HL-60 (cell line): ENCODE results near the gene ZNF827.

Source experiments
- DNase-seq, 2 experiments: peaks; one replicate each; pipeline ENCODE4 v3.0.0-alpha.2; 2010 to 2020; ENCODE audit warnings: low read depth in 1 of 2, low spot score in 1 of 2
- H3K27ac ChIP-seq: fragments of 250-450 bp; sonication (Bioruptor Pico); replicated peaks from 2 replicates; pipeline ENCODE4 v1.5.1; 2020; ENCODE audit warnings: mild to moderate bottlenecking, moderate library complexity
- H3K27me3 ChIP-seq: fragments of 250-450 bp; sonication (Bioruptor Pico); 2 replicates; pipeline ENCODE4 v1.5.1; 2021; ENCODE audit warnings: mild to moderate bottlenecking, moderate library complexity; ENCODE audit not compliant: insufficient read depth, poor library complexity, severe bottlenecking
- H3K4me3 ChIP-seq: replicated peaks from 2 replicates; pipeline ENCODE4 v1.5.1; 2011; ENCODE audit warnings: mild to moderate bottlenecking, control low read depth, low read length; ENCODE audit not compliant: insufficient read depth
- GABPA ChIP-seq: IDR thresholded peaks from 2 replicates; pipeline ENCODE4 v1.6.1; 2012; ENCODE audit warnings: low read depth
- POLR2AphosphoS5 ChIP-seq: IDR thresholded peaks from 2 replicates; pipeline ENCODE4 v1.6.1; 2012; ENCODE audit warnings: low read depth
- REST ChIP-seq: IDR thresholded peaks from 2 replicates; pipeline ENCODE4 v1.6.1; 2012; ENCODE audit warnings: low read depth; ENCODE audit not compliant: insufficient replicate concordance
- SPI1 ChIP-seq: IDR thresholded peaks from 2 replicates; pipeline ENCODE4 v1.6.1; 2012; ENCODE audit warnings: low read depth, mild to moderate bottlenecking, borderline replicate concordance
- long read RNA-seq: library from polyadenylated mRNA; unstranded; transcript quantifications from one replicate; pipeline ENCODE4 v2.0.0, GENCODE V29; 2020
- TF ChIP-seq, protein P1 (sequence below): IDR thresholded peaks from one replicate; pipeline ENCODE4 v1.5.1; 2011; ENCODE audit warnings: low read length, control low read depth, inconsistent platforms; ENCODE audit not compliant: insufficient read depth

ZNF827 gene
- long read RNA-seq, partial matches to known transcripts = 3 of 6 reads
- long read RNA-seq, other reads (novel, unspliced or antisense) = 3 of 6 reads

DNA sequence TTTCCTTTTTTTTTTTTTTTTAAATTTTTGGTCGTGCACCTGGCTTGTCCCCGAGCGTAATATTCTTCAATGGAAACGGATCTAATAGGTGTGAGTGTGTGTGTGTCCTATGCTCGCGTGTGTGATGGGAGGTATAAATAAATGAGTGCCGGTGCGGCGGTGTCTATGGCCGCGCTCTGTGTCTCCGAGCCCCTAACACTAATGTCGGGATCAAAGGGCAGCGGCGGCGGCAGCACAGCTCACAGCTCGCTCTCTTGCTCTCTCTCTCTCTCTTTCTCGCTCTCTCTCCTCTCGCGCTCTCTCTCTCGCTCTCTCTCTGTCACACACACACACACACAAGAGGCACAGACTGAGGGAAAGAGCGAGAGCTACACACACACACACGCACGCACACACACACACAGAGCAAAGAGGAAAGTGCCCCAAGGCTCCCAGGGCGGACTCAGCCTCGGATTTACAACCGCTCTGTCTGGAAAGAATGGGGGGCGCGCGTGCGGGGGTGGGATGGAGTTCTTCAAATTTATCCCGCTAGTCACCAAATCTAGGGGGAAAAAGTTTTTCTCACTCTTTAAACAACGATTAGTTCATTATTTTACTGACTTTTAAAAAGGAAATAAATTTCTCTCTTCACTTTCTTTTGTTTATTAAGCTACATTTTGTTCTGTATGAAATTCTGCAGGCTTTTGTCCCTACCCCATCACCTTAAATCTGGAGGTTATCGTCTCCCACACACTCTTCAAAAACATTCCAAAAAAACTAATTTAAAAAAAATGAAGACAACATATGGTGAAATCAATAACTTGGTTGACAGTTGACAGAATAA is at the start of gene ZNF827:
Gene ZNF827, minus strand, starts transcription at position 206 of the 823 bp plus-strand sequence. CDS start 416 bp downstream, outside the sequence.
- peaks cover 51% of the 10 kb centered on the region for H3K27me3 ChIP-seq
- H3K27ac ChIP-seq = no peak within 1 kb of the TSS
- DNase-seq = peak in 1 of 2 experiments; percentile 45
- H3K4me3 ChIP-seq = peak within 1 kb of the TSS; percentile 51
- TF ChIP-seq GABPA = no peak

GRCh38 chr4:145984563-145984962 is 45.9 kb upstream of the ZNF827 start:
- TF ChIP-seq, protein P1, sequence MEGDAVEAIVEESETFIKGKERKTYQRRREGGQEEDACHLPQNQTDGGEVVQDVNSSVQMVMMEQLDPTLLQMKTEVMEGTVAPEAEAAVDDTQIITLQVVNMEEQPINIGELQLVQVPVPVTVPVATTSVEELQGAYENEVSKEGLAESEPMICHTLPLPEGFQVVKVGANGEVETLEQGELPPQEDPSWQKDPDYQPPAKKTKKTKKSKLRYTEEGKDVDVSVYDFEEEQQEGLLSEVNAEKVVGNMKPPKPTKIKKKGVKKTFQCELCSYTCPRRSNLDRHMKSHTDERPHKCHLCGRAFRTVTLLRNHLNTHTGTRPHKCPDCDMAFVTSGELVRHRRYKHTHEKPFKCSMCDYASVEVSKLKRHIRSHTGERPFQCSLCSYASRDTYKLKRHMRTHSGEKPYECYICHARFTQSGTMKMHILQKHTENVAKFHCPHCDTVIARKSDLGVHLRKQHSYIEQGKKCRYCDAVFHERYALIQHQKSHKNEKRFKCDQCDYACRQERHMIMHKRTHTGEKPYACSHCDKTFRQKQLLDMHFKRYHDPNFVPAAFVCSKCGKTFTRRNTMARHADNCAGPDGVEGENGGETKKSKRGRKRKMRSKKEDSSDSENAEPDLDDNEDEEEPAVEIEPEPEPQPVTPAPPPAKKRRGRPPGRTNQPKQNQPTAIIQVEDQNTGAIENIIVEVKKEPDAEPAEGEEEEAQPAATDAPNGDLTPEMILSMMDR = no peak
- no peak for TF ChIP-seq GABPA
- no peak for TF ChIP-seq REST
- no peak for TF ChIP-seq SPI1
- TF ChIP-seq POLR2AphosphoS5 = no peak
- Histone ChIP-seq H3K27ac (no peak overlapping the region), H3K4me3 (no peak overlapping the region), H3K27me3 (peaks cover 7% of the 10 kb centered on the region)
- DNase-seq = no peak

DNA sequence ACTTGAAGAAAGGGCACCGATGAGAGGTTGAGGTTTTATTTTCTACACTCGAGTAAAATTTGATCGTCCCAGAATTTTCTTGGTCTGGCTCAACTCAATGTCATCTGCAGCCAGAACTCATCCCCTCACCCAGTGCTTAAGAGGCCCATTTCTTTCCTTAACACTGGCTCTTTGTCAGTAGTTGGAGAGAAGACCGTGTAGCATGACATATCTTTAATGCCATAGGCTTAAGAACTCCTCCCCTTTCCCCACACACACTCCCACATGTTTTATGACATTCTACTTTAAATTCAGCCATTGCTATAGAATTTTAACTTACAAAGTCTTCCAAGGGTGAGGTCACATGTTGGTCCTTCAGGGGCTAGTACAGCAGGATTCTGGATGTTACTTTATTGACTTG is 44.2 kb upstream of the ZNF827 start:
- DNase-seq = no peak
- peaks cover 7% of the 10 kb centered on the region for H3K27me3 ChIP-seq
- no peak overlapping the region for H3K4me3 ChIP-seq
- TF ChIP-seq, protein P1 = no peak
- no peak for TF ChIP-seq SPI1
- TF ChIP-seq REST = no peak
- no peak for TF ChIP-seq GABPA
- no peak overlapping the region for H3K27ac ChIP-seq

GRCh38 chr4:145979160-145979559 is 40.5 kb upstream of the ZNF827 start:
- TF ChIP-seq REST (no peak), GABPA (no peak), POLR2AphosphoS5 (no peak), SPI1 (no peak)
- TF ChIP-seq, protein P1 = no peak
- Histone ChIP-seq H3K27me3 (peaks cover 7% of the 10 kb centered on the region), H3K27ac (no peak overlapping the region), H3K4me3 (no peak overlapping the region)
- DNase-seq = no peak
